Tibial artery (tissue), 4 donors: ENCODE measurements around the gene MIOS.

Experiments
- DNase-seq, 2 donors: peaks; one replicate each; pipeline ENCODE4 v3.0.0-alpha.2; 2019
- H3K27ac ChIP-seq, 2 donors: fragments of 200-600 bp; sonication (generic) in 1 of 2; 1 replicate in 1 of 2; 2 replicates in 1 of 2; pipeline ENCODE4 v1.5.1; 2018 to 2019; ENCODE audit warnings: mild to moderate bottlenecking in 1 of 2
- H3K27me3 ChIP-seq, 2 donors: fragments of 200-600 bp; sonication (generic) in 1 of 2; one replicate each; pipeline versions ENCODE4 v1.5.1 to v1.6.0; 2016 to 2019
- H3K36me3 ChIP-seq, 3 donors: fragments of 200-600 bp; sonication (generic) in 2 of 3; one replicate each; pipeline ENCODE4 v1.5.1; 2016 to 2019; ENCODE audit warnings: mild to moderate bottlenecking in 2 of 3
- H3K4me1 ChIP-seq, 4 donors: fragments of 200-600 bp; sonication (generic) in 2 of 4; 1 replicate in 3 of 4; 2 replicates in 1 of 4; pipeline ENCODE4 v1.5.1; 2016 to 2019
- H3K4me3 ChIP-seq, 2 donors: fragments of 200-600 bp; sonication (generic) in 1 of 2; 1 replicate in 1 of 2; 2 replicates in 1 of 2; pipeline ENCODE4 v1.5.1; 2018 to 2019; ENCODE audit warnings: mild to moderate bottlenecking in 2 of 2
- H3K9me3 ChIP-seq, 3 donors: fragments of 200-600 bp; sonication (generic) in 1 of 3; one replicate each; pipeline ENCODE4 v1.5.1; 2016 to 2019
- intact Hi-C: fragments of 100-400 bp; cut with DNase I; formaldehyde crosslinking; loops from one replicate; pipeline ENCODE4 v1.15.0; 2023; ENCODE audit warnings: low total_unique reads
- TF ChIP-seq, protein P1 (sequence below), 2 experiments: fragments of 200-600 bp in 1 of 2; fragments of 450-650 bp in 1 of 2; IDR thresholded peaks; one replicate each; pipeline ENCODE4 v1.5.1; 2017 to 2019; ENCODE audit warnings: antibody characterized with exemption in 2 of 2, mild to moderate bottlenecking in 1 of 2, moderate library complexity in 1 of 2

The MIOS gene

DNA sequence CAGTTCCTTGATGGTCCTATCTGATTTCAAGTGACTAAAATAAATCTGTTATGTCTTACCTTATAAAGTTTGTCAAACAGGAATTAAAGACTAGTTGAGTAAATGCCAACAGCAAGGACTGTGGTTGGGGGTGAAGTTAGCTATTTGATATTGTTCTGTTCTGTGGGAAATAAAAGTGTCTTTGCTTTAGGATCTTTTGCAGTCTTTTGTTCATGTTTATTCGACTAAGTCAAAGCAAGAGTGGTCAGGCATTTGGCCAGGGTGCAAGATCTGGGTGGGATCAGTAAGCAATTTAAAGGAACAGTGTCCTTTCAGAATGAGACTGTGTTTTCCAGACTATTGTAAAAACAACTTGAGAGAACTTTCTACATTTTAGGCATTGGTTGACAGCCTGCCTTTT lies 31.0 kb upstream of the MIOS start, which contains the start of gene COL28A1:
COL28A1 (minus strand) TSS at position 183 of the 400 bp plus-strand sequence. CDS start 2,998 bp downstream, outside the sequence.
- Histone ChIP-seq H3K27ac (no peak within 1 kb of the TSS), H3K27me3 (no peaks in the 10 kb centered on the region), H3K4me3 (no peak within 1 kb of the TSS), H3K4me1 (no peaks in the 10 kb centered on the region), H3K9me3 (no peaks in the 10 kb centered on the region), H3K36me3 (no peaks in the 10 kb centered on the region)
- no peak for DNase-seq
- intact Hi-C loops = loop anchor here (5.0 kb wide), 1 partner anchor 433 kb away; no protein-coding TSS in a partner anchor
- TF ChIP-seq, protein P1, sequence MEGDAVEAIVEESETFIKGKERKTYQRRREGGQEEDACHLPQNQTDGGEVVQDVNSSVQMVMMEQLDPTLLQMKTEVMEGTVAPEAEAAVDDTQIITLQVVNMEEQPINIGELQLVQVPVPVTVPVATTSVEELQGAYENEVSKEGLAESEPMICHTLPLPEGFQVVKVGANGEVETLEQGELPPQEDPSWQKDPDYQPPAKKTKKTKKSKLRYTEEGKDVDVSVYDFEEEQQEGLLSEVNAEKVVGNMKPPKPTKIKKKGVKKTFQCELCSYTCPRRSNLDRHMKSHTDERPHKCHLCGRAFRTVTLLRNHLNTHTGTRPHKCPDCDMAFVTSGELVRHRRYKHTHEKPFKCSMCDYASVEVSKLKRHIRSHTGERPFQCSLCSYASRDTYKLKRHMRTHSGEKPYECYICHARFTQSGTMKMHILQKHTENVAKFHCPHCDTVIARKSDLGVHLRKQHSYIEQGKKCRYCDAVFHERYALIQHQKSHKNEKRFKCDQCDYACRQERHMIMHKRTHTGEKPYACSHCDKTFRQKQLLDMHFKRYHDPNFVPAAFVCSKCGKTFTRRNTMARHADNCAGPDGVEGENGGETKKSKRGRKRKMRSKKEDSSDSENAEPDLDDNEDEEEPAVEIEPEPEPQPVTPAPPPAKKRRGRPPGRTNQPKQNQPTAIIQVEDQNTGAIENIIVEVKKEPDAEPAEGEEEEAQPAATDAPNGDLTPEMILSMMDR (IDR thresholded peaks at IDR 0.05) = no peak

DNA sequence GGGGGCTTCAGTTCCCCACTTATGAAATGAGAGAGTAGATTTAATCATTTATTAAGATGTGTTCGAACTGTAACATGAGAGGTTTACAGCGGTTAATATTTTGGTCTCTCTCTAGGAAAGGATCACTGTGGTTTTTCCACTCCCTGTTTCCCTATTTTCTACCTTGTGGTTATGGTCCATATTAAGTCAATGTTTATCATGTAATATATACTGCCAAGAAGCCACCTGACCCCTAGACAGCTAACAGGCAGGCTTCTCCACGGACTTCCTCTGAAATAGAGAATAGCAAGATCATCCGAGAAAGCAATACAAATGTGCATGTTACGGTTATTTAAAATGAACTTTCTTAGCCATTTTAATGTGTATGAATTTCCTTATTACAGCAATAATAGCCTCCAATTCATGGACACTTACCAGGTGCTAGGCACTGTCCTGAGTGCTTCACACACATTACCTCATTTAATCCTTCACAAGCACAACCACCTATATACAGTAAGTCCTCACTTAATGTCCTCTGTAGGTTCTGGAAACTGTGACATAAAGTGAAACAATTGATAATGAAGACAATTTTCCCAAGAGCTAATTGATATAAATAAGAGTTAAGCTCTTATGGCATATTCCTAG lies 30.2 kb upstream of the MIOS start:
- H3K9me3 ChIP-seq = no peaks in the 10 kb centered on the region
- no peaks in the 10 kb centered on the region for H3K27me3 ChIP-seq
- intact Hi-C loops = loop anchor here (5.0 kb wide), 1 partner anchor 434 kb away; no protein-coding TSS in a partner anchor
- H3K4me1 ChIP-seq = no peaks in the 10 kb centered on the region
- no peak overlapping the region for H3K27ac ChIP-seq
- no peak overlapping the region for H3K4me3 ChIP-seq
- DNase-seq = no peak
- H3K36me3 ChIP-seq = no peaks in the 10 kb centered on the region
- TF ChIP-seq, protein P1 (IDR thresholded peaks at IDR 0.05) = no peak

DNA sequence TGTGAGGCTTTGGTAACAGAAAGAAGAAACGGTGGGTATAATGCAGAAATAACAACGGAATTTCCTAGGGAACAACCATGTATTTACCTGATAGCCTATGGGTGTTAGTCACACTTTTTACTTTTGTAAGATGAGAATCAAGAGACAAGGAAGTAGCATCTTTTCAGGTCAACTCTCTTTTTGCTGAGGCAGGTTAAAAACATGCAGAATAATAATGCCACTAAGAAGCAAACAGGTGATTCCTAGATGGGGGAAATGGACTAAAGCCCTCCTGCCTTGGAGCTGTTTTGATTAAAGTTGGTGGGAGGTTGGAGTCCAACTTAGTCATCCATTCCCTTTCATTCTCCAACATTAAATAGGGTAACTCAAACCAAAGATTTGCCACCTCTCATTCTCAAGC lies 29.0 kb upstream of the MIOS start:
- TF ChIP-seq, protein P1 (IDR thresholded peaks at IDR 0.05) = no peak

DNA sequence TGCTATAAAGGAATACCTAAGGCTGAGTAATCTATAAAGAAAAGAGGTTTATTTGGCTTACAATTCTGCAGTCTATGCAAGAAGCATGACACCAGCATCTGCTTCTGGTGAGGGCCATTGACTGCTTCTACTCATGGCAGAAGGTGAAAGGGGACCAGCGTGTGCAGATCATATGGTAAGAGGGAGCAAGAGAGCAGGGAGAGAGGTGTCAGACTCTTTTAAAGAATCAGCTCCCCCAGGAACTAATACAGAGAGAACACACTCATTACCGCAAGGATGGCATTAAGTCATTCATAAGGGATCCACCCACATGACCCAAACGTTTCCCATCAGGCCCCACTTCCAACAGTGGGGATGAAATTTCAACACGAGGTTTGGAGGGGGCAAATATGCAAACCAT lies 27.5 kb upstream of the MIOS start:
- TF ChIP-seq, protein P1 (IDR thresholded peaks at IDR 0.05) = no peak
- intact Hi-C loops = loop anchor here (5.0 kb wide), 1 partner anchor 437 kb away; no protein-coding TSS in a partner anchor
- Histone ChIP-seq H3K36me3 (no peaks in the 10 kb centered on the region), H3K9me3 (no peaks in the 10 kb centered on the region), H3K27ac (no peak overlapping the region), H3K27me3 (no peaks in the 10 kb centered on the region), H3K4me3 (no peak overlapping the region), H3K4me1 (no peaks in the 10 kb centered on the region)
- no peak for DNase-seq

More for the DNA sequence above, 29.0 kb upstream of the MIOS start:
- H3K4me3 ChIP-seq = no peak overlapping the region
- DNase-seq = no peak
- intact Hi-C loops = loop anchor here (5.0 kb wide), 1 partner anchor 435 kb away; no protein-coding TSS in a partner anchor
- no peaks in the 10 kb centered on the region for H3K36me3 ChIP-seq
- H3K9me3 ChIP-seq = no peaks in the 10 kb centered on the region
- H3K27me3 ChIP-seq = no peaks in the 10 kb centered on the region
- no peak overlapping the region for H3K27ac ChIP-seq
- no peaks in the 10 kb centered on the region for H3K4me1 ChIP-seq

DNA sequence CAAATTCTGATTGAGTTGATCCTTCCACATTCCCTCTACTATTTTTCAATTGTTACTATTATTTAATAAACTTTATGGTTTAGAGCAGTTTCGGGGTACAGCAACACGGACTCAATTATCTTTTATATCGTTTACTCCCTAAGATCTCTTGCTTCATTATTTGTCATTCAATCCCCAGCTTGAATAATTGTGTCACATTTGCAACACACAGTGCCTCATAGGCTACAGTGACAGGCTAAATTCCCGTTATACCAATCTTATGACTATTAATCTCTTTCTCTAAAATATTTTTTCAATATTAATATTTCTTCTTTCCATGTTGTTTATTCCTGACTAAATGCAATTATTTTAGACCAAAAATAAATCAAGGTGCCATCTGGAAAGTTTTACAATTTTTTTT lies 27.0 kb upstream of the MIOS start:
- Histone ChIP-seq H3K4me1 (no peaks in the 10 kb centered on the region), H3K36me3 (no peaks in the 10 kb centered on the region), H3K27ac (no peak overlapping the region), H3K9me3 (no peaks in the 10 kb centered on the region), H3K27me3 (no peaks in the 10 kb centered on the region), H3K4me3 (no peak overlapping the region)
- DNase-seq = no peak
- intact Hi-C loops = loop anchor here (5.0 kb wide), 1 partner anchor 437 kb away; no protein-coding TSS in a partner anchor
- TF ChIP-seq, protein P1 (IDR thresholded peaks at IDR 0.05) = no peak
